ENCODE results near the gene MLPH.

DNA sequence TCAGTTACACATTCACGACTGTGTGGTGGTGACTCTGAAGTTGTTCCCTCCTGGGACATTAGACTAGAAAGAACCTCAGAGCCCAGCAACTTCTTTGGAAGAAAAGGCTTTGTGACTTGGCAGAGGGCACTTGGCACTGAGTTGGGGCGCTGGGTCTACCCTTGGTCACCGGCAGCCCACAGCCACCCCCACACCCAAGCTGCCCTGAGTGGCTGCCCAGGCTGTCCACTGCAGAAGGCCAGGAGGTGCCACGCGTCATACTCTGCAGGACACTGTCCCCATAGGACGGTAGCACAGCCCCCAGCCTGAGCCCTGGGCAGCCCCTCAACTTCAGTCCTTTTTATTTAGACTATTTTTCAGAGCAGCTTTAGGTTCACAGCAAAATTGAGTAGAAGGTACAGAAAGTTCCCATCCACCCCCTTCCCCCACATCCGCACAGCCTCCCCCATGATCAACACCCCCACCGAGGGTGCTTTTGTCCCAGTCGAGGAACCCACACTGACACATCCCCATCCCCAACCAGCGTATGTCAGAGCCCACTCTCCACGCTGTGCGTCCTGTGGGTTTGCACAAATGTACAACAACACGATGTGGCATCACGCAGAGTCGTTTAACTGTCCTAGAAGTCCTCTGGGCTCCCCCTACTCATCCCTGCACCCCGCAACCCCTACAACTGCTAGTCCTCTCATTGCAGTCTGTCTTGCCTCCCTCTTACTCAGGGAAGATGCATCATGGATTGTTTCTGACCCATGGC is 80.4 kb downstream of the MLPH start:
- TF ChIP-seq, protein P1, sequence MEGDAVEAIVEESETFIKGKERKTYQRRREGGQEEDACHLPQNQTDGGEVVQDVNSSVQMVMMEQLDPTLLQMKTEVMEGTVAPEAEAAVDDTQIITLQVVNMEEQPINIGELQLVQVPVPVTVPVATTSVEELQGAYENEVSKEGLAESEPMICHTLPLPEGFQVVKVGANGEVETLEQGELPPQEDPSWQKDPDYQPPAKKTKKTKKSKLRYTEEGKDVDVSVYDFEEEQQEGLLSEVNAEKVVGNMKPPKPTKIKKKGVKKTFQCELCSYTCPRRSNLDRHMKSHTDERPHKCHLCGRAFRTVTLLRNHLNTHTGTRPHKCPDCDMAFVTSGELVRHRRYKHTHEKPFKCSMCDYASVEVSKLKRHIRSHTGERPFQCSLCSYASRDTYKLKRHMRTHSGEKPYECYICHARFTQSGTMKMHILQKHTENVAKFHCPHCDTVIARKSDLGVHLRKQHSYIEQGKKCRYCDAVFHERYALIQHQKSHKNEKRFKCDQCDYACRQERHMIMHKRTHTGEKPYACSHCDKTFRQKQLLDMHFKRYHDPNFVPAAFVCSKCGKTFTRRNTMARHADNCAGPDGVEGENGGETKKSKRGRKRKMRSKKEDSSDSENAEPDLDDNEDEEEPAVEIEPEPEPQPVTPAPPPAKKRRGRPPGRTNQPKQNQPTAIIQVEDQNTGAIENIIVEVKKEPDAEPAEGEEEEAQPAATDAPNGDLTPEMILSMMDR (IDR thresholded peaks at IDR 0.05) = no peak
- TF ChIP-seq POLR2A (IDR thresholded peaks at IDR 0.05) = no peak
